Body of pancreas (tissue), 4 donors: ENCODE measurements around the gene PLAAT2.

Experiments
- CTCF ChIP-seq, 7 experiments: fragments of 450-650 bp in 4 of 7; fragments of 200-600 bp in 3 of 7; sonication (generic) in 3 of 7; IDR thresholded peaks; one replicate each; pipeline ENCODE4 v1.5.1; 2016 to 2019; ENCODE audit warnings: antibody characterized with exemption in 7 of 7
- POLR2A ChIP-seq, 3 donors: fragments of 450-650 bp; IDR thresholded peaks; one replicate each; pipeline ENCODE4 v1.6.1; 2016; ENCODE audit warnings: antibody characterized with exemption in 3 of 3, mild to moderate bottlenecking in 2 of 3

DNA sequence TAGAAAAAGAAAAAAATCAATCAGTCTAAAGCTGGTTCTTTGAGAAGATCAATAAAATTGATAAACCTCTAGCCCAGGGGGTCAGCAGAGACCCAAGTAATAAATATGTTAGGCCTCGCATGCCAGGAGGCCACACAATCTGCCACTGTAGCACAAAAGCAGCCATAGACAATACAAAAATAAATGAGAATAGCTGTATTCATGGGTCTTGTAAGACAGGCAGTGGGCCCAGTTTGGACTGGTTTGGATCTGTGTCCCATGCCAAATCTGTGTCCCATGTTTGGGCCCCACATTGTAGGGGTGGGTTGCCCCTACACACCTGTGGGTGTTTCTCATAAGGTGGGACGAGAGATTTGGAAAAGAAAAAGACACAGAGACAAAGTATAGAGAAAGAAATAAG lies 33.2 kb downstream of the PLAAT2 start:
- TF ChIP-seq CTCF (IDR thresholded peaks at IDR 0.05): no peak
- TF ChIP-seq POLR2A (IDR thresholded peaks at IDR 0.05): no peak
